Right lobe of liver (tissue), 4 donors: ENCODE data around the gene PAK4.

Source experiments
- POLR2A ChIP-seq: fragments of 450-650 bp; IDR thresholded peaks from one replicate; pipeline ENCODE4 v1.6.1; 2017; ENCODE audit warnings: antibody characterized with exemption, mild to moderate bottlenecking
- TF ChIP-seq, protein P1 (sequence below), 4 donors: fragments of 200-600 bp in 3 of 4; fragments of 450-650 bp in 1 of 4; IDR thresholded peaks; one replicate each; pipeline versions ENCODE4 v1.5.1 to v1.8.0; 2016 to 2022; ENCODE audit warnings: antibody characterized with exemption in 4 of 4, mild to moderate bottlenecking in 2 of 4
- donor health status: DM: no; HTN: no; CAD: no.
- donor health status: DM: no; HTN: no; CAD: no.
- donor health status: DM: no; HTN: yes; CAD: no.

DNA sequence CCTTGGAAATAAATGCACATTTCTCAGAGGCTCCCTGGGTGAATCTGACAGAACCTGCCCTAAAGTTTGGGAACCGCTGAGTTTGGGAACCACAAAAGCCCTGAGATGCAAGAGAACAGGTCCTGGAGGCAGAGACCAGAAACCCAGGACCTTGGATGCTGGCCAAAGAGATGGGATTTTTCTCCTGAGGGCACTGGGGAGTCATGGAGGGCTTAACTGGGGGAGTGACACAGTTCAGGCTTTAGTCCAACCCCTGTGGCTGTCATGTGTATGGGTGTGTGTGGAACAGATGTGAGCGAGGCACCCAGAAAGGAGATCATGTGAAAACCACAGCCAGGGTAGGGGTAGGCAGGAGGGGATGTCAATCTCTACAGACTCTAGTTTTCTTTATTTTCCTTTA is 67.3 kb downstream of the PAK4 start:
- TF ChIP-seq, protein P1, sequence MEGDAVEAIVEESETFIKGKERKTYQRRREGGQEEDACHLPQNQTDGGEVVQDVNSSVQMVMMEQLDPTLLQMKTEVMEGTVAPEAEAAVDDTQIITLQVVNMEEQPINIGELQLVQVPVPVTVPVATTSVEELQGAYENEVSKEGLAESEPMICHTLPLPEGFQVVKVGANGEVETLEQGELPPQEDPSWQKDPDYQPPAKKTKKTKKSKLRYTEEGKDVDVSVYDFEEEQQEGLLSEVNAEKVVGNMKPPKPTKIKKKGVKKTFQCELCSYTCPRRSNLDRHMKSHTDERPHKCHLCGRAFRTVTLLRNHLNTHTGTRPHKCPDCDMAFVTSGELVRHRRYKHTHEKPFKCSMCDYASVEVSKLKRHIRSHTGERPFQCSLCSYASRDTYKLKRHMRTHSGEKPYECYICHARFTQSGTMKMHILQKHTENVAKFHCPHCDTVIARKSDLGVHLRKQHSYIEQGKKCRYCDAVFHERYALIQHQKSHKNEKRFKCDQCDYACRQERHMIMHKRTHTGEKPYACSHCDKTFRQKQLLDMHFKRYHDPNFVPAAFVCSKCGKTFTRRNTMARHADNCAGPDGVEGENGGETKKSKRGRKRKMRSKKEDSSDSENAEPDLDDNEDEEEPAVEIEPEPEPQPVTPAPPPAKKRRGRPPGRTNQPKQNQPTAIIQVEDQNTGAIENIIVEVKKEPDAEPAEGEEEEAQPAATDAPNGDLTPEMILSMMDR (IDR thresholded peaks at IDR 0.05), result no peak
- TF ChIP-seq POLR2A, result no peak
